ENCODE data around the gene ERCC1.

ERCC1 gene

DNA sequence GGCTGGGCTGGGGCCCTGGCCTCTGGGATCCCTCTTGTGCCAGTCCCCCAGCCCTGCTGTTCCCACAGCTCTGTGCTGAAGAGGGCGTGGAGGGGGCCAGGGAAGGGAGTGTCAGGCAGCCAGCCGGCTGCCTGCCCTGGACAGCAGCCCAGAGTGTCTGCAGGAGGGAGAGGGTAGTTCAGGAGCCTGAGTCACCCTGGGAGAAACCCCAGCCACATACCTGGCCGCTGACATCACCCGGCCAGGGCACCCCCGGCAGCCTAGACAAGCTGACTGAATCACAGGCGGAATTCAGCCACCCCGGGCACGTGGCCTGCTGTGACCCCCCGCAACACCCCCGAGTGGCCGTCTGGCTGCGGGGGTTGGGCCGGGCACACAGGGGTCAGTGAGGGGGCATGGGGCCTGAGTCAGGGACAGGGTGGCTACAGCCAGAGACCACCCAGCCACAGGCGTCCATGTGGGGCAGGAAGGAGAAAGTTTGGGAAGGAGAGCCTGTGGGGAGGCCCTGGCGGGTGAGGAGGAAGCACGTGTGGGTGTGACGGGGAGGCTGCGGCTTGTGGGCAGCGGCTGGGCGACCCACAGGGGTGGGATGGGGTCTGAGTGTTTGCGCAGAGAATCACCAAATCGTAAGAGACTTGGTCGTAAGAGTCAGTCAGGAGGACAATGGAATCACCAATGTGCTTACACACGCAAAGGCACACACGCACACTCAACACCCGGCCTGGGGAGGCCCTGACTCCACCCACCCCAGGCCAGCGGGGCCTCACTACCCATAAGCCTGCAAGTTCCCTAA lies 32.2 kb upstream of the ERCC1 start:
- Histone ChIP-seq H3K27me3 (ENCODE audit: low read length) (no peaks in the 10 kb centered on the region), H3K4me3 (ENCODE audit: insufficient read depth, low read length, poor library complexity, severe bottlenecking) (no peak overlapping the region), H2AFZ (ENCODE audit: low read depth, low read length, severe bottlenecking) (no peak overlapping the region), H3K36me3 (ENCODE audit: low read length) (no peaks in the 10 kb centered on the region), H3K9me3 (ENCODE audit: insufficient read depth, low read length) (no peaks in the 10 kb centered on the region), H3K9ac (ENCODE audit: low read length) (no peak overlapping the region), H3K79me2 (ENCODE audit: insufficient read depth, low read length) (no peaks in the 10 kb centered on the region), H4K20me1 (ENCODE audit: low read depth, low read length) (no peaks in the 10 kb centered on the region), H3K9me2 (replicated peaks; ENCODE audit: insufficient read depth, low read length) (no peaks in the 10 kb centered on the region), H3K4me2 (ENCODE audit: low read depth, low read length, poor library complexity, severe bottlenecking) (no peak overlapping the region), H3F3A (ENCODE audit: insufficient read depth) (peaks cover 5% of the 10 kb centered on the region; the same call in 1 of the 2 replicates), H3K27ac (ENCODE audit: low read depth, low read length) (no peak overlapping the region)
- TF ChIP-seq EZH2phosphoT487 (conservative IDR thresholded peaks at IDR 0.05; ENCODE audit: low read length): no peak
- TF ChIP-seq, protein P1, sequence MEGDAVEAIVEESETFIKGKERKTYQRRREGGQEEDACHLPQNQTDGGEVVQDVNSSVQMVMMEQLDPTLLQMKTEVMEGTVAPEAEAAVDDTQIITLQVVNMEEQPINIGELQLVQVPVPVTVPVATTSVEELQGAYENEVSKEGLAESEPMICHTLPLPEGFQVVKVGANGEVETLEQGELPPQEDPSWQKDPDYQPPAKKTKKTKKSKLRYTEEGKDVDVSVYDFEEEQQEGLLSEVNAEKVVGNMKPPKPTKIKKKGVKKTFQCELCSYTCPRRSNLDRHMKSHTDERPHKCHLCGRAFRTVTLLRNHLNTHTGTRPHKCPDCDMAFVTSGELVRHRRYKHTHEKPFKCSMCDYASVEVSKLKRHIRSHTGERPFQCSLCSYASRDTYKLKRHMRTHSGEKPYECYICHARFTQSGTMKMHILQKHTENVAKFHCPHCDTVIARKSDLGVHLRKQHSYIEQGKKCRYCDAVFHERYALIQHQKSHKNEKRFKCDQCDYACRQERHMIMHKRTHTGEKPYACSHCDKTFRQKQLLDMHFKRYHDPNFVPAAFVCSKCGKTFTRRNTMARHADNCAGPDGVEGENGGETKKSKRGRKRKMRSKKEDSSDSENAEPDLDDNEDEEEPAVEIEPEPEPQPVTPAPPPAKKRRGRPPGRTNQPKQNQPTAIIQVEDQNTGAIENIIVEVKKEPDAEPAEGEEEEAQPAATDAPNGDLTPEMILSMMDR (IDR thresholded peaks at IDR 0.05; ENCODE audit: insufficient read depth, low read length, poor library complexity, severe bottlenecking): no peak

DNA sequence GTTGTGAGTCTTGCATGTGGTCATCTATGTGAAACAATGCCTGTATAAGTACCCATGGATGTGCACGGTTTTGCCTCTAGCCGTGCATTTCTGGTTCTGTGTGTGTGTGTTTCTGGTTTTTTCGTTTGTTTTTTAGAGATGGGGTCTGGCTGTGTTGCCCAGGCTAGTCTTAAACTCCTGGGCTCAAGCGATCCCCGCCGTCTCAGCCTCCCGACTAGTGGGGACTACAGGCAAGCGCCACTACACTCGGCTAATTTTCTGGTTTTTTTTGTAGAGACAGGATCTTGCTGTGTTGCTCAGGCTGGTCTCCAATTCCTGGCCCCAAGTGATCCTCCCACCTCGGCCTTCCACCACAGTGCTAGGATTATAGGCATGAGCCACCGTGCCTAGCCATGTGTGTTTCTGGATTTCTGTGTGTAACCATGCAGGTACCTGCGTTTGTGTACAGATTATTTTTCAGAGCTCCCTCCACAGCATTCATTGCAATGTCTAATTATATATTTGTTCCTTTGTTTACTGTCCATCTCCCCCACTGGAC lies 28.2 kb upstream of the ERCC1 start:
- Histone ChIP-seq H2AFZ (ENCODE audit: low read depth, low read length, severe bottlenecking) (no peak overlapping the region), H3K9ac (ENCODE audit: low read length) (no peak overlapping the region), H3K4me2 (ENCODE audit: low read depth, low read length, poor library complexity, severe bottlenecking) (no peak overlapping the region), H3K27me3 (ENCODE audit: low read length) (no peaks in the 10 kb centered on the region), H3K4me3 (ENCODE audit: insufficient read depth, low read length, poor library complexity, severe bottlenecking) (no peak overlapping the region), H3F3A (ENCODE audit: insufficient read depth) (peaks cover 5% of the 10 kb centered on the region; the same call in 1 of the 2 replicates), H3K27ac (ENCODE audit: low read depth, low read length) (no peak overlapping the region), H3K9me2 (replicated peaks; ENCODE audit: insufficient read depth, low read length) (no peaks in the 10 kb centered on the region), H3K36me3 (ENCODE audit: low read length) (no peaks in the 10 kb centered on the region), H4K20me1 (ENCODE audit: low read depth, low read length) (no peaks in the 10 kb centered on the region), H3K79me2 (ENCODE audit: insufficient read depth, low read length) (no peaks in the 10 kb centered on the region), H3K9me3 (ENCODE audit: insufficient read depth, low read length) (no peaks in the 10 kb centered on the region)
- TF ChIP-seq, protein P1 (IDR thresholded peaks at IDR 0.05; ENCODE audit: insufficient read depth, low read length, poor library complexity, severe bottlenecking): no peak
- TF ChIP-seq EZH2phosphoT487 (conservative IDR thresholded peaks at IDR 0.05; ENCODE audit: low read length): no peak

DNA sequence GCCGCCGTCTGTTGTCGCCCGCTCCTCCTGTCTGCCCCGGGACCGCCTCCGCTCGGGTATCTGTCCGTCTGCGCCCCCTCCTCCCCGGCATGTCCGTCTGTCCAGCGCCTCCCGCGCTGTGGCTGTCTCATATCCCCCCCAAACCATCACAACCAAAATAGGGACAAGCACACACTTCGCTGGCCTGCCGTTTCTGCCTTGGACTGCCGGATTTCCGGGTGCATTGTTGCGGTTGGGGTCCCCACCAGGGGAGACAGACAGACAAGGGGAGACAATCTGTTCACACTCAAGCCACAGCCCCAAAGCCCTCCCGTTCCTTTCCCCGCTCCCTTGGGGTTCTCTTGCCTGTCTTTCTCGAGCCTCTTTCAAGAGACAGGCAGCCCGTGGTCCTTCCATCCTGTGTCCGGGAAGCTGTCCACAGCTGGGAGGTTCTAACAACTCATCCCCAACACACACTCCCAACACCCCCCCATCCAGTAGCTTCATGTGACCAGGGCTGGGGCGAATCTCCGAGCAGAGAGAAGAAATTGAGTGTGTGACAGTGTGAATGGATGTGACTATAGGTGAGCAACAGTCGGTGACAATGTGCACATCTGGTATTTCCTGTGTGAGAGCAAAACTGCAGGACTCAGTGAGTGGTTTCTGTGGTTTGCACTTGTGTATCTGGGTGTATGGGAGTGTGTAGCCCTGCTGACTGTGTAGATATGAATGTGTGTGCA lies 27.6 kb upstream of the ERCC1 start:
- Histone ChIP-seq H3K79me2 (ENCODE audit: insufficient read depth, low read length) (no peaks in the 10 kb centered on the region), H3K9me2 (replicated peaks; ENCODE audit: insufficient read depth, low read length) (no peaks in the 10 kb centered on the region), H4K20me1 (ENCODE audit: low read depth, low read length) (no peaks in the 10 kb centered on the region), H3F3A (ENCODE audit: insufficient read depth) (peaks cover 5% of the 10 kb centered on the region; the same call in 1 of the 2 replicates), H3K27ac (ENCODE audit: low read depth, low read length) (no peak overlapping the region), H3K36me3 (ENCODE audit: low read length) (no peaks in the 10 kb centered on the region), H3K9ac (ENCODE audit: low read length) (peak overlapping the region; percentile 32), H2AFZ (ENCODE audit: low read depth, low read length, severe bottlenecking) (peak overlapping the region; percentile 46), H3K9me3 (ENCODE audit: insufficient read depth, low read length) (no peaks in the 10 kb centered on the region), H3K4me3 (ENCODE audit: insufficient read depth, low read length, poor library complexity, severe bottlenecking) (peak overlapping the region; percentile 59), H3K27me3 (ENCODE audit: low read length) (no peaks in the 10 kb centered on the region), H3K4me2 (ENCODE audit: low read depth, low read length, poor library complexity, severe bottlenecking) (peak overlapping the region; percentile 64)
- TF ChIP-seq, protein P1 (IDR thresholded peaks at IDR 0.05; ENCODE audit: insufficient read depth, low read length, poor library complexity, severe bottlenecking): no peak
- TF ChIP-seq EZH2phosphoT487 (conservative IDR thresholded peaks at IDR 0.05; ENCODE audit: low read length): no peak
